GM10248 (cell line): ENCODE results near the gene MKX.

Experiments
- CTCF ChIA-PET: fragments of 300-600 bp; sonication (Branson Sonifier 250); formaldehyde crosslinking; extraction: SDS; loops from one replicate; lab custom pipeline; 2021; ENCODE audit warnings: antibody characterized with exemption; lab: Yijun Ruan, JAX
- POLR2A ChIA-PET: fragments of 350-650 bp; sonication (Branson Sonifier 250); formaldehyde crosslinking; extraction: SDS; loops from one replicate; lab custom pipeline; 2020; ENCODE audit warnings: antibody characterized with exemption; lab: Yijun Ruan, JAX
- DNase-seq: peaks from one replicate; pipeline ENCODE4 v3.0.0; 2012; ENCODE audit errors: extremely low spot score
- TF ChIP-seq, protein P1 (sequence below): IDR thresholded peaks from 2 replicates; pipeline ENCODE4 v1.5.1; 2012; ENCODE audit warnings: mild to moderate bottlenecking, low read depth; ENCODE audit errors: extremely low read depth, missing control alignments, control extremely low read depth

MKX gene

DNA sequence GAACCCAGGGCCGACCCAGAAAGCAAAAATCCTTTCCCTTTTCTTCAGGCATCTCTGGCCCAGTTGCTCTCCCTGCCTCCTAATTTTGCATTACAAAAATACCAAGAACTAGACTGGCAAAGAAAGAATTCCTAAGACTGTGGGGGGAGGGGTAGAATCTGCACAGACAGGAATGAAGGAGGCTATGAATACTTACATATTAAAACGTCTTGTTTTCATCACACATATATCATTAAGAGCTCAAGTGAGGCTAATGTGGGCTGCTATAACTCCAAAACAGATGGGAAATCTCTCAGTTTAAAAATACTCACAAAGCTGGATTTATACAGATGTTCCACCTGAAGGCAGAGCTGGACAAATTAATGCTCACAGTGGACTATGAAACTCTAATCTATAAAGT is 29.2 kb upstream of the MKX start:
- ChIA-PET POLR2A (no interaction called here), CTCF (no interaction called here)
- TF ChIP-seq, protein P1, sequence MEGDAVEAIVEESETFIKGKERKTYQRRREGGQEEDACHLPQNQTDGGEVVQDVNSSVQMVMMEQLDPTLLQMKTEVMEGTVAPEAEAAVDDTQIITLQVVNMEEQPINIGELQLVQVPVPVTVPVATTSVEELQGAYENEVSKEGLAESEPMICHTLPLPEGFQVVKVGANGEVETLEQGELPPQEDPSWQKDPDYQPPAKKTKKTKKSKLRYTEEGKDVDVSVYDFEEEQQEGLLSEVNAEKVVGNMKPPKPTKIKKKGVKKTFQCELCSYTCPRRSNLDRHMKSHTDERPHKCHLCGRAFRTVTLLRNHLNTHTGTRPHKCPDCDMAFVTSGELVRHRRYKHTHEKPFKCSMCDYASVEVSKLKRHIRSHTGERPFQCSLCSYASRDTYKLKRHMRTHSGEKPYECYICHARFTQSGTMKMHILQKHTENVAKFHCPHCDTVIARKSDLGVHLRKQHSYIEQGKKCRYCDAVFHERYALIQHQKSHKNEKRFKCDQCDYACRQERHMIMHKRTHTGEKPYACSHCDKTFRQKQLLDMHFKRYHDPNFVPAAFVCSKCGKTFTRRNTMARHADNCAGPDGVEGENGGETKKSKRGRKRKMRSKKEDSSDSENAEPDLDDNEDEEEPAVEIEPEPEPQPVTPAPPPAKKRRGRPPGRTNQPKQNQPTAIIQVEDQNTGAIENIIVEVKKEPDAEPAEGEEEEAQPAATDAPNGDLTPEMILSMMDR: no peak
- DNase-seq: no peak

DNA sequence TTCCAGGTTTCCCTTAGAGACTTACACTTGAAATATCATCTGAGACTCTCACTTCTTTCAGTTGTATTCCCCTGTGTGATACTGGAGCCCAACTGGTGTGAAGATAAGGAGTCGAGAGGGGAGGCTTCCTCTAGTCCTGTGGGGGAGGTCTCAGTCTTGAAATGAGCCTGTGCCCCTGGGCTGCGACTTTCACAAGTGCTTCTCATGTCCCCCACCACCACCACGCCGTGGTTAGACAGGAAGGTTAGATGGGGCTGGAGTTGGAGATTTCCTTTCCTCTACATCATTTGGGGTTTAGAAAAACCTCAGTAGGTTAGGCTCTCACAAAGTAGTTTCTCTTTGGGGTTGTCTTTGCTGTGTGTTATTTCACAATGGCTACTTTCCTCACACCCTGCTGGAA is 25.6 kb upstream of the MKX start:
- ChIA-PET CTCF (no interaction called here), POLR2A (no interaction called here)
- DNase-seq: no peak
- TF ChIP-seq, protein P1: no peak

DNA sequence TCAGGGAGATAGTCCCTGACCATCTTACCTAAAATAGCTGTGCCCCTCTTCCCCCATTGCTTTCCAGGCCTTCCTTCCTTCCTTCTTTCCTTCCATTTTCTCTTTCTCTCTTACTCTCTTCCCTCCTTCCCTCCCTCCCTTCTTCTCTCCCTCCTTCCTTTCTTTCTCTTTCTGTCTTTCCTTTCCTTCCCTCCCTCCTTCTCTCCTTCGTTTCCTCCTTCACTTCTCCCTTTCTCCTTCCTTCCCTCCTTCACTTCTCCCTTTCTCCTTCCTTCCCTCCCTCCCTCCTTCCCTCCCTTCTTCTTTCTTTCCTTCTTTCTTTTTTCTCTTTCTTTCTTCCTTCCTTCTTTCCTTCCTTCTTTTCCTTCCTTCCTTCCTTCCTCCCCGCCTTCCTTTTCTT is 24.6 kb upstream of the MKX start:
- POLR2A ChIA-PET: no interaction called here
- CTCF ChIA-PET: interaction anchor here (0.8 kb wide), 1 partner anchor 782 kb away, joined by 3 read pairs; no protein-coding TSS in a partner anchor
- TF ChIP-seq, protein P1: no peak
- no peak for DNase-seq

DNA sequence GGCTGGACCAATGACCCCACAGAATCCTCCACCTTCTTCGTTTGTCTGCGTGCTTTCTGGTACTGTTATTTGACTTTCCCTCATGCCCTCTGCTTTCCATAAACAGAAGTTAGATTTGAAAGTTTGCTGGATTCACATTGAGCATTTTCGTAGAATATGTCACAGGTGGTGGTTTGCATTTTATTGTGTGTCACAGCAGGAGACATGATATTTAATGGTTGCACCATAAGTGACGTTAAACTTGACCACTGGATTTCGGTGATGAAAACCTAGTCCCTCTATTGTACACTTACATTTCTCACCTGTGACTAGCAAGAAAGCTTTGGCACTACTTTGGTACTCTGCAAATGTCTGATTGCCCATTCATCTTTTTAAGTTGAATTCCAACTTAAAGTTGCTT is 15.2 kb upstream of the MKX start:
- TF ChIP-seq, protein P1: no peak
- no peak for DNase-seq
- POLR2A ChIA-PET: no interaction called here
- CTCF ChIA-PET: interaction anchor here (1.3 kb wide), 1 partner anchor 32 kb away, joined by 4 read pairs; no protein-coding TSS in a partner anchor

DNA sequence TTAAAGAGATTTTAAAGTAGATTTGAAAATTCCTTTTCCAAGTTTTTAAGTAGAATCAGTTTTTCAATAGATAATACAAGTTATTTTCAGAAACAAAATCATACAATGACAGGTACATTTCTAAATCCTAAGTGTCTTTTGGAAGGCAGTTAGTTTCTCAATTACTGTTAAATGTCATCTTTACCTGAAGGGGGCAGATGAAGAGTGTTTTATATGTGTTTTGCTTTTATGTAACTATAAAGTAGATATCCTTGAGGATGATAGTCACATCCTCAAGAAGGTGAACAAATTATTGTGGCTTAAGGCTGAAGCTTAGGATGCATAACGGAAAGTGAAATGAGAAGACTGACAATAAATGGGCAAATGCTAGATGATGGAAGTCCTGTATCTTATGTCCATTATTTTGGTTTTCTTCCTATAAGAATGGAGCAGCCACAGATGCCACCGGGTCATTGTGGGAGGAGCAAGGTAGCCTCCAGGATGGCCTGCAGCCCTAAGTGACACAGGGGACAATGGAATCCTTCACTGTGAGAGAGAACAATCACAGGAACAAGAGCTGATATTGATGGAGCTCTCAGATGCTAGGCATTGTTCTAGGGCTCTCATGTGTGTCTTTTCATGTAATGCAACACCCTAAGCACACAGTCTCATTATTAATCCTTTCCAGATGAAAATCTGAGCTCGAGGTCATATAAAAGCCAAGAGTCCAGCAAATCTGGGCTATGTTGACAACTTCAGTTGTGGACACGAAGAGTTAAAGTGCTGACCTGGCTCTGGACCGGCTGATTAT is 14.1 kb upstream of the MKX start:
- POLR2A ChIA-PET: no interaction called here
- CTCF ChIA-PET: interaction anchor here (1.3 kb wide), 1 partner anchor 31 kb away, joined by 4 read pairs; no protein-coding TSS in a partner anchor
- no peak for DNase-seq
- TF ChIP-seq, protein P1: no peak

DNA sequence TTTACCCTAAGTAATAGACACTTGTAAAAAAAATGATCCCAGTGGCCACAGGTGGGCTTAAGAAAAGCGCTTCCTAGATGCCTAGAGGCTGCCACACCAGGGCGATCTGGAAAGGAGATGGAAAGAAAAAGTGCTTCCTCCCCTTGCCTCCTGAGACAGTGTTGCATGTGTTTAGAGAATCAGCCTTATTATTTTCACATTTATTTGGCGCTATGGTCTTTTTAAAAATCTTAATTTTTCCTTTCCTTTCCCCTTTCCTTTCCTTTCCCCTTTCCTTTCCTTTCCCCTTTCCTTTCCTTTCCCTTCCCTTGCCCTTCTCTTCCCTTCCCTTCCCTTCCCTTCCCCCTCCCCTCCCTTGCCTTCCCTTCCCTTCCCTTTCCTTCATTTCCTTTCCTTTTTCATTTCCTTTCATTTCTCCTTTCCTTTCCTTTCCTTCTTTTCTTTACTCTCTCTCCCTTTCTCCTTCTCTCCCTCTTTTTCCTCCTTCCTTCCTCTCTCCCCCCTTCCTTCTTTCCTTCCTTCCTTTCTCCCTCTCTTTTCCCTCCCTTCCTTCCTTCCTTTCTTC is 7.1 kb upstream of the MKX start:
- ChIA-PET CTCF (no interaction called here), POLR2A (no interaction called here)
- DNase-seq: no peak
- TF ChIP-seq, protein P1: no peak
